Endothelial cell of umbilical vein (primary cell): ENCODE results near the gene CMSS1. TPM values are rescaled to one million over a fixed set of nuclear protein-coding genes. Genes with fewer than 3 reads are reported as not detected.

ENCODE experiments used
- BruUV-seq: library from RNA; stranded (reverse); fragments of 400-500 nt; replicated peaks from 2 replicates; lab custom pipeline; 2021; lab: Mats Ljungman, UMichigan
- CTCF ChIA-PET: fragments of 300-600, 350-600 bp; sonication (Branson Sonifier 250); formaldehyde crosslinking; loops from one replicate; lab custom pipeline; 2021; ENCODE audit warnings: antibody characterized with exemption, inconsistent platforms; lab: Charles Lee
- POLR2A ChIA-PET: fragments of 300-600, 350-600 bp; sonication (Branson Sonifier 250); formaldehyde crosslinking; loops from one replicate; lab custom pipeline; 2021; ENCODE audit warnings: antibody characterized with exemption, inconsistent platforms; lab: Charles Lee
- DNase-seq: peaks from one replicate; pipeline ENCODE4 v3.0.0-alpha.2; 2011; ENCODE audit warnings: low read depth, low spot score
- FAIRE-seq: peaks from 2 replicates; lab custom pipeline; 2011; peaks lifted over from hg19 to GRCh38; lab: Jason Lieb, UNC
- H2AFZ ChIP-seq: 2 replicates; pipeline ENCODE4 v1.6.0; 2012; ENCODE audit warnings: low read depth, low read length, control low read depth, inconsistent platforms
- H3K27ac ChIP-seq: 2 replicates; pipeline ENCODE4 v1.5.1; 2011; ENCODE audit warnings: low read depth, mild to moderate bottlenecking, control low read depth, low read length, moderate library complexity; ENCODE audit not compliant: insufficient read depth
- H3K27me3 ChIP-seq, 2 experiments: 2 replicates each; pipeline versions ENCODE4 v1.6.0 to v1.6.1; 2011; ENCODE audit warnings: low read length in 2 of 2, mixed read lengths in 1 of 2; ENCODE audit not compliant: control insufficient read depth in 2 of 2, insufficient read depth in 2 of 2
- H3K36me3 ChIP-seq, 2 experiments: 2 replicates in 1 of 2; 3 replicates in 1 of 2; pipeline ENCODE4 v1.5.1; 2011; ENCODE audit warnings: low read length in 2 of 2, mild to moderate bottlenecking in 1 of 2, moderate library complexity in 1 of 2; ENCODE audit not compliant: control insufficient read depth in 2 of 2, insufficient read depth in 2 of 2; ENCODE audit errors: extremely low read depth in 1 of 2
- H3K4me1 ChIP-seq: 3 replicates; pipeline ENCODE4 v1.5.1; 2011; ENCODE audit warnings: mild to moderate bottlenecking, low read length; ENCODE audit not compliant: control insufficient read depth, insufficient read depth; ENCODE audit errors: extremely low read depth
- H3K4me2 ChIP-seq: 2 replicates; pipeline ENCODE4 v1.6.1; 2011; ENCODE audit warnings: low read length, control low read depth, mixed read lengths; ENCODE audit not compliant: insufficient read depth
- H3K4me3 ChIP-seq, 3 experiments: fragments of 200-600 bp in 1 of 3; sonication (generic), shearing (Covaris generic) in 1 of 3; replicated peaks in 1 of 3; 2 replicates each; pipeline ENCODE4 v1.5.1; 2011 to 2016; ENCODE audit warnings: control low read depth in 3 of 3, low read length in 3 of 3, mild to moderate bottlenecking in 2 of 3, inconsistent platforms in 1 of 3, low read depth in 1 of 3, moderate library complexity in 1 of 3; ENCODE audit not compliant: insufficient read depth in 1 of 3
- H3K79me2 ChIP-seq: 2 replicates; pipeline ENCODE4 v1.6.0; 2012; ENCODE audit warnings: low read length, inconsistent platforms; ENCODE audit not compliant: control insufficient read depth, insufficient read depth
- H3K9ac ChIP-seq: replicated peaks from 2 replicates; pipeline ENCODE3; 2011; ENCODE audit warnings: low read length, control low read depth; ENCODE audit not compliant: insufficient read depth; ENCODE audit errors: extremely low read depth
- H3K9me1 ChIP-seq: replicated peaks from 3 replicates; pipeline ENCODE4 v1.6.0; 2011; ENCODE audit warnings: mild to moderate bottlenecking, low read length; ENCODE audit not compliant: control insufficient read depth, insufficient read depth; ENCODE audit errors: extremely low read depth
- H3K9me3 ChIP-seq: replicated peaks from 2 replicates; pipeline ENCODE4 v1.5.1; 2012; ENCODE audit warnings: low read length, inconsistent platforms; ENCODE audit not compliant: control insufficient read depth, insufficient read depth
- H4K20me1 ChIP-seq: replicated peaks from 2 replicates; pipeline ENCODE3; 2011; ENCODE audit warnings: mild to moderate bottlenecking, low read length; ENCODE audit not compliant: control insufficient read depth, insufficient read depth; ENCODE audit errors: extremely low read depth
- EZH2 ChIP-seq: IDR thresholded peaks from 2 replicates; pipeline ENCODE4 v1.6.1; 2012; ENCODE audit warnings: borderline replicate concordance, low read depth, mild to moderate bottlenecking, moderate library complexity, low read length, inconsistent platforms; ENCODE audit not compliant: severe bottlenecking
- FOS ChIP-seq: IDR thresholded peaks from 2 replicates; pipeline ENCODE4 v1.6.1; 2011; ENCODE audit warnings: mild to moderate bottlenecking, low read length, moderate library complexity, borderline replicate concordance; ENCODE audit not compliant: insufficient read depth
- GATA2 ChIP-seq: IDR thresholded peaks from 2 replicates; pipeline ENCODE4 v1.7.0; 2011; ENCODE audit warnings: low read depth, mild to moderate bottlenecking, moderate library complexity, mixed read lengths, low read length; ENCODE audit not compliant: insufficient read length, insufficient read depth
- JUN ChIP-seq: IDR thresholded peaks from 2 replicates; pipeline ENCODE4 v1.6.1; 2011; ENCODE audit warnings: borderline replicate concordance, low read depth; ENCODE audit not compliant: insufficient read length, insufficient read depth
- MYC ChIP-seq: IDR thresholded peaks from one replicate; pipeline ENCODE4 v1.6.1; 2011; ENCODE audit warnings: mild to moderate bottlenecking, low read depth, low read length
- POLR2A ChIP-seq: IDR thresholded peaks from 2 replicates; pipeline ENCODE4 v1.6.1; 2012; ENCODE audit warnings: low read depth, mild to moderate bottlenecking, control low read depth, low read length
- POLR2AphosphoS5 ChIP-seq: IDR thresholded peaks from 2 replicates; pipeline ENCODE4 v1.6.1; 2012; ENCODE audit warnings: low read depth, mild to moderate bottlenecking, control low read depth, low read length, moderate library complexity; ENCODE audit not compliant: insufficient read depth
- dilution Hi-C: fragments of 300-500 bp; cut with MboI; formaldehyde crosslinking; loops from one replicate; pipeline ENCODE4 v1.15.0; 2019; ENCODE audit warnings: low sequenced_read_pairs; ENCODE audit not compliant: extremely low pct_ligation_motif_present
- intact Hi-C: fragments of 100-400 bp; cut with micrococcal nuclease; formaldehyde crosslinking; loops from one replicate; pipeline ENCODE4 v1.10.0; 2022
- polyA plus RNA-seq, 4 experiments: library from polyadenylated mRNA; depleted of rRNA in 3 of 4; stranded (reverse) in 3 of 4; unstranded in 1 of 4; fragments of >200 nt; gene quantifications; 2 replicates each; pipeline versions ENCODE4 v1.2.1 to v1.2.3, GENCODE V29; 2011 to 2012; ENCODE audit warnings: missing spikeins in 1 of 4
- total RNA-seq: library from RNA; stranded (reverse); gene quantifications from 2 replicates; pipeline ENCODE4 v1.2.3, GENCODE V29; 2021
- TF ChIP-seq, protein P1 (sequence below), 2 donors: IDR thresholded peaks; 1 replicate in 1 of 2; 2 replicates in 1 of 2; pipeline ENCODE4 v1.5.1; 2011; ENCODE audit warnings: low read length in 2 of 2, mild to moderate bottlenecking in 2 of 2, moderate library complexity in 2 of 2, control low read depth in 1 of 2, inconsistent platforms in 1 of 2, low read depth in 1 of 2; ENCODE audit not compliant: insufficient read depth in 1 of 2; ENCODE audit errors: extremely low read depth in 1 of 2
- TF ChIP-seq, protein P2 (sequence below): IDR thresholded peaks from 2 replicates; pipeline ENCODE4 v1.6.1; 2011; ENCODE audit not compliant: insufficient read depth, insufficient read length

Gene CMSS1
- total and polyA plus RNA-seq, 2 donors (not counting 3 experiments of a cell fraction or from before 2014, with no cell fraction given) = 9.7 to 60.6 TPM

DNA sequence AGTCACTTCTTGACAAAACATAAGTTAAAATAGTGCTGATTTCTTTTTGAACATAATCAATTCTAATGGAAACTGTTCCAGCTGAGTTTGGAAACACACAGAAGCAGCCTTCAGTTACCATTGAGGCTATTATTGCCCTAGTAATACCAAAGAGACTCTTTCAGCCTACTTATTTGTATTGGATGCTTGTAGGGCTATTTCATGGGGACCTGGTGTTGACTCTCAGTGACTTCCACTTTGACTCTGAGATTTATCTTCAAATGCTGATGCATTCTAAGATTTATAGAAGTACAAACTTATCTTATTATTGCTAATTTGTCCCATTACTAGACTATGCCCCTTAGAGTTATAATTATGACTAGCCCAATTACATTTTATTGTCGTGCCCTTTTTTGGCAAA, 67.4 kb downstream of the CMSS1 start:
- CTCF ChIA-PET = interaction anchor here (0.8 to 2.5 kb wide), 7 partner anchors 9 to 369 kb away, joined by 3 to 10 read pairs (median 4); no protein-coding TSS in a partner anchor
- FAIRE-seq = no peak
- BruUV-seq = no TSS peak
- Histone ChIP-seq H3K9me3 (no peaks in the 10 kb centered on the region), H3K79me2 (no peaks in the 10 kb centered on the region), H3K4me3 (no peak overlapping the region), H3K4me1 (peaks cover 33% of the 10 kb centered on the region), H3K36me3 (no peaks in the 10 kb centered on the region), H3K27ac (peak overlapping the region; percentile 49), H3K9me1 (no peaks in the 10 kb centered on the region), H3K4me2 (peak overlapping the region; percentile 90), H4K20me1 (no peaks in the 10 kb centered on the region), H2AFZ (no peak overlapping the region), H3K9ac (no peak overlapping the region), H3K27me3 (no peaks in the 10 kb centered on the region)
- DNase-seq = no peak
- intact Hi-C loops (no loop called here), dilution Hi-C loops (no loop called here)
- TF ChIP-seq MYC (no peak), FOS (no peak), JUN (no peak), POLR2AphosphoS5 (no peak), POLR2A (no peak), GATA2 (no peak), EZH2 (no peak)
- TF ChIP-seq, protein P1, sequence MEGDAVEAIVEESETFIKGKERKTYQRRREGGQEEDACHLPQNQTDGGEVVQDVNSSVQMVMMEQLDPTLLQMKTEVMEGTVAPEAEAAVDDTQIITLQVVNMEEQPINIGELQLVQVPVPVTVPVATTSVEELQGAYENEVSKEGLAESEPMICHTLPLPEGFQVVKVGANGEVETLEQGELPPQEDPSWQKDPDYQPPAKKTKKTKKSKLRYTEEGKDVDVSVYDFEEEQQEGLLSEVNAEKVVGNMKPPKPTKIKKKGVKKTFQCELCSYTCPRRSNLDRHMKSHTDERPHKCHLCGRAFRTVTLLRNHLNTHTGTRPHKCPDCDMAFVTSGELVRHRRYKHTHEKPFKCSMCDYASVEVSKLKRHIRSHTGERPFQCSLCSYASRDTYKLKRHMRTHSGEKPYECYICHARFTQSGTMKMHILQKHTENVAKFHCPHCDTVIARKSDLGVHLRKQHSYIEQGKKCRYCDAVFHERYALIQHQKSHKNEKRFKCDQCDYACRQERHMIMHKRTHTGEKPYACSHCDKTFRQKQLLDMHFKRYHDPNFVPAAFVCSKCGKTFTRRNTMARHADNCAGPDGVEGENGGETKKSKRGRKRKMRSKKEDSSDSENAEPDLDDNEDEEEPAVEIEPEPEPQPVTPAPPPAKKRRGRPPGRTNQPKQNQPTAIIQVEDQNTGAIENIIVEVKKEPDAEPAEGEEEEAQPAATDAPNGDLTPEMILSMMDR (IDR thresholded peaks at IDR 0.05; ENCODE audit: extremely low read depth in 1 of 2, insufficient read depth in 1 of 2, low read depth in 1 of 2, low read length in 2 of 2) = no peak
- TF ChIP-seq, protein P2, sequence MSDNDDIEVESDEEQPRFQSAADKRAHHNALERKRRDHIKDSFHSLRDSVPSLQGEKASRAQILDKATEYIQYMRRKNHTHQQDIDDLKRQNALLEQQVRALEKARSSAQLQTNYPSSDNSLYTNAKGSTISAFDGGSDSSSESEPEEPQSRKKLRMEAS = no peak
- POLR2A ChIA-PET = no interaction called here
